Hematopoietic multipotent progenitor cell (in vitro differentiated cells): ENCODE results near the gene LY6G5C. TPM values are rescaled to one million over a fixed set of nuclear protein-coding genes. Genes with fewer than 3 reads are reported as not detected.

Experiments used
- DNase-seq, 3 donors: peaks; one replicate each; pipeline ENCODE4 v3.0.0-alpha.2; 2011 to 2015; ENCODE audit warnings: low read depth in 2 of 3, low spot score in 2 of 3
- total RNA-seq: library from RNA; depleted of rRNA; stranded (reverse); fragments of >200 nt; gene quantifications from one replicate; pipeline ENCODE4 v1.2.3, GENCODE V29; 2012

The LY6G5C gene, protein sequence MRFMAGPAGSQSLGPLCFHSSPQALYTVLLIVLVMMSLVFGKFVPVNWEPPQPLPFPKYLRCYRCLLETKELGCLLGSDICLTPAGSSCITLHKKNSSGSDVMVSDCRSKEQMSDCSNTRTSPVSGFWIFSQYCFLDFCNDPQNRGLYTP
- total RNA-seq = 3.5 TPM

DNA sequence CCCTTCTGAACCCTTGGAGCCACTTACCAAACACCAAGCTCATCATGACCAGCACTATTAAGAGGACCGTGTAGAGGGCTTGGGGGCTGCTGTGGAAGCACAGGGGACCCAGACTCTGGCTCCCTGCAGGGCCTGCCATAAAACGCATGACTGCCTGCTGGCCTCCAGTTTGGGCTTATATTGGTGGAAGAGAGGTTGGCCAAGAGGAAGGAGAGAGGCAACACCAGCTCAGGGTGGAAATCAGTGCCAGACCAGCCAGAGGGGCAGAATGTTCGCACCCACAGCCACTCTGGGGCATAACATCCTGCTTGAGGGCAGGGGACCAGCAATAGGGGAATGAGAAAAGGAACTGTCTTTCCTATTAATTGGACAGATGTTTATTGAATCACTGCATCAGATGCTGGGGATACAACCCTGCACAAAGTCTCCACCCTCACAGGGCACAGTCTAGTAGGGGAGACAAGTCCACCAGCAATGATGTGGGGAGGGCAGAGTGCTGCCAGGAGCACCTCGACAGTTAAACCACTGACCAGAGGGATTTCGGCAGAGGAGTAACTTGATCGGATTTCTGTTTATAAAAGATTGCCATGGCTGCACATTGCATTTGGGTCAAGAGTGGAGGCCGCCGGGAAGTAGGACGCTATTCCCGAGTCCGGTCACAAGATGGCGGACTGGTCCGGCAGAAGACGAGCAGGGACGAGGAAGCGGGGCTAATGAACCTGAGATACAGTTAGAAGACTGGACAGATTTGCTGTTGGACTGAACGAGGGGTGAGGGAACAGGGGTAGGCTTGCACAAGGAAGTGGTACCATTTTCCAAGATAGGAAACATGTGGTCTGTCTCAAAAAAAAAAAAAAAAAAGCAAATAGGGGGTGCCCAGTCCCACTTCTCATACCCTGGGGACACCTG is at the start of gene LY6G5C:
Gene LY6G5C, minus strand, starts transcription at position 842 of the 909 bp plus-strand sequence. Its CDS starts 694 bp downstream, at position 148.
- DNase-seq = peak; percentile 41 to 69 (median 62)

DNA sequence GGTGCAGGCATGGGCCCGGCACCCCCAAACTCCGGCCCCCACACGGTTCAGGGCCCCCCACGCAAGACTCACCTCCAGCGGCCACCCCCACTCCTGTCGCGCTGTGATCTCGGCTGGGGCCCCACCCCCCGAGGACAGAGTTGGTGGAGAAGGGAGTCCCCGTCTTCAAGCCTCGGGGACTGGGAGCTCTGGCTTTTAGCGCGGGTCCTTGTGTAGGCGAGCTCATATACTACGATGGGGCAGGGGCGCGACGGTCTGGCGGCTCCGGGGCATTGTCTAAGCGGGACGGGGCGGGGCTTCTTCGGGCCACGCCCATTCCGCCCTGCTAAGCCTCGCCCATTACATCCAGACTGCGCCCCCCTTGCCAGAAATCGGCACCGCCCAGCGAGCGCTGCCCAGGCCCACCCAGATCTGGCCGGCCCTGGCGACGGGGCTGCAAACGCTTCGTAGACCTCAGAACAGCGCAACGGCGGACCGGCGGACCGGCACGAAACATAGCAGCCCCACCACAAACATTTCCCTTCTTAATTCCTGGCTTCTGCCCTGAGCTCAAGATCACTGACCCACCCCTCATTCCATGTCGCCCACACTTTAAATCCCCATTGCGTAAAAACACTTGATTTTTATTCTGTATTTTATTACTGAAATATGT is 49.2 kb upstream of the LY6G5C start:
- DNase-seq = peak; percentile 47 to 96 (median 92)

DNA sequence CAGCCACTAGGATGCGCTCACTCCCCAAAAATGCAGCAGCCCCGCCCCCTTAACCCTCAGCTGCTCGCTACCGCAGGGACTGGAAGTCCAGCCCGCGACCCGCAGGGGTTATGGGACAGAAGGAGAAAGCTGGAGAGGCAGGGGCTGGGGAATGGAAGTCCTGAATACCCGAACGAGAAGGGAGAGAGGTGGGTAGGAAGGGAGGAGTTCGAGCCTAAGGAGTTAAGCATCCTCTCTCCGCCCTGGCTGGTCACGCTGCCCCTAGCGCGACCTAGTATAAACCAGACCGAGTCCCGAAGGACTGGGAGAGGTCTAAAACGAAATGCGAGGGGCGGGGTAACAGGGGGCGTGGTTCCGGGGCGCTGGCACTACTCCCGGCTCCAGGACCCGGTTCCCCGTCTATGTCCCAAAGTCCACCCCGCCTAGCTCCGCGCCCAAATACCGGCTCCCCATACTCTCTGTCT is 48.7 kb upstream of the LY6G5C start:
- peak; percentile 61 to 92 (median 87) for DNase-seq

DNA sequence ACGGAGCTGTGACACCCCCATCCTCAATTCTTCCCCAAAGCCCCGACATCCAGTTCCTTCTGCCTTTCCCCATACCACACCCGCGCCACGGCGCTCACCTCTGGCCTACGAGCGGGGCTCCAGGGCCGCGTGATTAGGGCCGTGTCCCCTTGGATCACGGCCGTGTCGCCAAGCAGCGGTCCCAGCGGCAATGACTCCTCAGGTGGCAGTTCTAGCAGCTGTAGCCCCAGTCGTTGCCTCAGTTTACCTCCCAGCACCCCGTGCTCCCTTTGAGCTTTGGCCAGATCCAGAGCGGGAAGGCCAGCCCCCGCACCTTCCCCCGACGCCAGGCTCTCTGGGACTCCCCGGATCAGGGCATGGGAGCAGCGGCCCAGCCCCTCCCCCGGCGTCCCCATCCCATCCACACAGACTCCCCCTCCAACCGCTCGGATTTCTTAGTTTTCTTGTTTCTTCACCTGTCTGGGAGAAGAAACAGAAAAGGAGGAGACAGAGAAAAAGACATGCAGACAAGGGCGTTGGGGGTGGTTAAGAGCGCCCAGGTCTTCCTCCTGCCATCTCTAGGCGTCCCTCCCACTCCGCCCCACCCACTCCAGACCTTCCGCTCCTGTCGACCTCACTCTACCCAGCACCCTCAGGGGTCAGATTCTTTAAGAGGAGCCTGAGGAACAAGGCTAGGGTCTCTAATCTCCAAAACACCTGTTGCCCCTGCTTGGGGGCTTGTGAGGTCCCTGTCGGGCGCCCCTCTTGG is 48.1 kb upstream of the LY6G5C start, which contains the start of gene DDAH2:
Gene DDAH2, minus strand, starts transcription at position 533 of the 748 bp plus-strand sequence. Its CDS starts 138 bp downstream, at position 395.
- no peak for DNase-seq

DNA sequence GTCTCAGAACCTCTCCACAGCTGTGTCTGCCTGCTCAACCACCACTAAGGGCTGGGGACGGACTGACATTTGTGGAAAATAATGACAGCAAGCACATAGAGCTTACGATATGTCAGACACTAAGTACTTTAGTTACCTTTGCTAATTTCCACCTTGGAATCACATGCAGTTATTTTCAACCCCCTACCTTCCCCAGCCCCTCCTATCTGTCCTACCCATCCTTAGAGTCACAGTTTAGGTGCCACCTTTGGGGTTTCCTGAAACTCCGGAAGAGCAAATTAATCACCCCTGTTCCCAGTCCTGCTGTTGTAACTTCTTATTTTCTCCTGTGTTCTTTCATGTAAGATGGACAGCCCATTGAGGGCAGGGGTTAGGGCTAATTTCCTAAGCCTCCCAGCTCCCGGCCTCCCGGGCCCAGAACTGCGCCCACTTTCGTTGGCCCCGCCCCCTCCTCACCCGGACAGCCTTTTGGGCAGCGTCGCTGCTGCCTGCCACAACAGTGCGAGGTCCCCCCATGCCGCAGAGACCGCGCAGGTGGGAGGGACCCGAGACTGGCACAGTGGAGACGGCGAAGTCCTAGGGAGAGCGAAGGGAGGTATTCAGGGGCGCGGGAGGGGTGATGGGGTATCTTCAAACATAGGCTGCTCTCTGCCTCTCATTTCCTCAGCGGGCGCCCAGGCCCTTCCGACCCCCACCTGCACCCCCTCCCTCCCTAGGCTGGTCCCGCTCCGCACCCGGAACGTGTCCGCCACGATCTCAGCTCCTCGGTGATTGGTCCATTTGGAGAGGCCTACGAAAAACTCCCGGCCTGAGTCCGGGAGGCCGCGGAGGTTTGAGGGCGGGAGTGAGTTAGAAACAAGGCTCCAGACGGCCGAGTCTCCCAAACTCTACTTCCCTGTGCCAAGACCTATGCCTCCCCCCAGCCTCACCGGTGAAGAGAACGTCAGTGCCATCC is 47.1 kb upstream of the LY6G5C start:
- peak in 1 of 3 donors; percentile 90 for DNase-seq

DNA sequence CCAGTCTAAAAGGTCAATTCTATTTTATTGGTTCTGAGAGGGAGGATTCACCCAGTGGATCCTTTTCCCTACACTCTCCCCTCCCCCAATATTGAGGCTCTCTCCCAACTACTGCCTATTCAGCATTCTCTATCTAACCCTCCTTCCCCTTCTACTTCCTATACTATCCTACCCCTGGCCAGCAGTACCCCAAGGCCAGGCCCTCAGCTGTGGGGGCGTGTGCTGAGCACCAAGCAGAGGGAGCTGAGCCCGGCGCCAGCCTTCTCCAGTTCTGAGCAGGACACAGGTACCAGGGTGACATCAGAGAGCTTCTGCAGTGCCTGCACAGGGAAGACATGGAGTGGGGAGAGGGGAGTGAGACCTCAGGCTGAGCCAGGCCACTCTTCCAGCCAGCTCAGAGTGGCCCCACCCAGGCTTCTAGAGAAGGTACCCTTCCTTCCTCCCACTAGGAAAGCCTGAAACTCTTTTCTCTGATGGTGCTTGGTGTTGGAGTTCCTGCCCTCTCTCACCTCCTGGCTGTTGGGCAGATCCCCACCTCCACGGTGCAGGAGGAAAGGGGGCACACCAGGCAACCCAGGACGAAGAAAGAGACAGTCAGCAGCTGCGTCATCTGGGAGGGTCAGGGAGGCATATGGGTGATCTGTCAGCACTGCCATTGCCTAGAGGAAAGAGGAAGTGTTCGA is 46.3 kb upstream of the LY6G5C start:
- DNase-seq = peak in 1 of 3 donors; percentile 82

DNA sequence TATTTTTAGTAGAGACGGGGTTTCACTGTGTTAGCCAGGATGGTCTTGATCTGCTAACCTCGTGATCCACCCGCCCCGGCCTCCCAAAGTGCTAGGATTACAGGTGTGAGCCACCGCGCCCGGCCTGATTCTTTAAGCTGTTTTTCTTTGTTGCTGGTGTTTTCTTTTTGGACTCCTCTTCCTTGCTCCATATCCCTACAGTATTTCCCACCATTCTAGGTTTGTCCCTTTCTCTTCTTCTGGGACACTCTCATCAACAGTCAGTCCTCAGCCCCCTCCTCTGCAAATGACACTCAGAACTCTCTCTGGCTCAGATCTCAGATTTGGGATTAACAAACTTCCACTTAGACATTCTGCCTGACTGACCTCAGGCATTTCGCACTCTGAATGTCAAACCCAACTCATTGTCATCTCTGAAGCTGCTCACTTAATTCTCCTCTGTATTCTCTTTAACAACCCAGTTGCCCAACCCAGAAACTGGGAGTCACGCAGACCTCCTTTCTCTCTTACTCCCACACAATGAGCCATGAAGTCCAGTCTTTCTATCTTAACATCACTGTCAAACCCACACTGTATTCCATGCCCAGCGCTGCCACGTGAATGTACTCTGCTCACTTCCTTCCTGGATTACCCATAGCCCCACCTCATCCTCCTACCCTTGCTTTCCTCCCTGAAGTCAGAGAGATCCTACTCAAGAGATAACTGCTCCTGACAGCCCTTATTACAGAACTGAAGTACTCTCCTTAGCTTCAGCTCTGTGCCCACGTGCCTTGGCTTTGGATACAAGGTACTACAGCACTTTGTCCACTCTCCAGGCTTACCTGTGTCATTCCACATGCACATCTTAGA is 44.9 kb upstream of the LY6G5C start:
- DNase-seq = peak in 1 of 3 donors; percentile 9

DNA sequence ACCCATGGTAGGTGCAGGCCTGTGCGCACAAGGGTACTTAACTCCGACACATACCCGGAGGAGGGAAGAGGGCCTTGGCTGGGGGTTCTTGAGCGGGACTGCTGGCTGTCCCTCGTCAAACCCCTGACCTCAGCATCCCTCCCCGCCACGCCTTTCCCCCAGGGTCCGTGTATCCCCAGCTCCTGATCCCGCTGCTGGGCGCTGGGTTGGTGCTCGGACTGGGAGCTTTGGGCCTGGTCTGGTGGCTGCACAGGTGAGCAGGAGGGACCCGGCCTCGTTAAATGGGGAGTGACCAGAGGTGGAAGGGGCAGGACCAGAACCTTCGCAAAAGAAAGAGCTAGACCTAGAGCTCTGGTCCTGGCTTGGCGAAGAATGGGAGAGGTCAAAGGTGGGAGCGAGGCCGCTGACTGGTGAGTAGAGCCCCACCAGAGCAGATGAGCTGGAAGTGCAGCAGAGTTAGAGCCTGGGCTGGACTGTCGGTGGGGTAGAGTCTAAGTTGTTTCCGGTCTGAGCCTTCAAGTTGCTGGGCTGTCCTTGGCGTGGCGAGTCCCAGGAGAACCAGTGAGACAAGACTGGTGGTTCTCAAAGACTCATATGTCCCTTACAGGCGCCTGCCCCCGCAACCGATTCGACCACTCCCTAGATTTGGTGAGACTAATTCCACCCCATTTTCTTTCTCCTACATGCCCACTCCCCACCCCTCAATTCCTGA is 43.3 kb upstream of the LY6G5C start:
- DNase-seq = peak in 1 of 3 donors; percentile 14

DNA sequence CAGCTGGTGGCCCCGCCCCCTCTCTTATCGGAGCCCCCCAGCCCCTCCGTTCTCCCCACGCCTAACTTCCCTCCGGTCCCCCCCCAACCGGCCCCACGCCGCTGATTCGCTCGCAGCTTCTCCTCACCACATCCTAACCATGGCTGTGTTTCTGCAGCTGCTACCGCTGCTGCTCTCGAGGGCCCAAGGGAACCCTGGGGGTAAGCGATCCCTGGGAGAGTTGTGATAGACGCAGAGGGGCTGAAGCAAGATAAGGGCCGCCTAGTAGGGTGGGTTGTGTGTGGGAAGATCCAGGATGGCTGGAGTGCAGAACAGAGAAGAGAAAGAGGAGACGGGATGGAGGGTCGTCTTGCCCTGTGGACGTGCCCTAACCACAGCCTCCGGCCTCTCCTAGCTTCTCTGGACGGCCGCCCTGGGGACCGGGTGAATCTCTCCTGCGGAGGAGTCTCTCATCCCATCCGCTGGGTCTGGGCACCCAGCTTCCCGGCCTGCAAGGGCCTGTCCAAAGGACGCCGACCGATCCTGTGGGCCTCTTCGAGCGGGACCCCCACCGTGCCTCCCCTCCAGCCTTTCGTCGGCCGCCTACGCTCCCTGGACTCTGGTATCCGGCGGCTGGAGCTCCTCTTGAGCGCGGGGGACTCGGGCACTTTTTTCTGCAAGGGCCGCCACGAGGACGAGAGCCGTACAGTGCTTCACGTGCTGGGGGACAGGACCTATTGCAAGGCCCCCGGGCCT is 42.5 kb upstream of the LY6G5C start, which contains the start of gene MPIG6B:
Gene MPIG6B, plus strand, starts transcription at position 129 of the 735 bp plus-strand sequence. Its CDS starts 11 bp downstream, at position 140.
- DNase-seq = peak in 2 of 3 donors; percentile 58 to 76

DNA sequence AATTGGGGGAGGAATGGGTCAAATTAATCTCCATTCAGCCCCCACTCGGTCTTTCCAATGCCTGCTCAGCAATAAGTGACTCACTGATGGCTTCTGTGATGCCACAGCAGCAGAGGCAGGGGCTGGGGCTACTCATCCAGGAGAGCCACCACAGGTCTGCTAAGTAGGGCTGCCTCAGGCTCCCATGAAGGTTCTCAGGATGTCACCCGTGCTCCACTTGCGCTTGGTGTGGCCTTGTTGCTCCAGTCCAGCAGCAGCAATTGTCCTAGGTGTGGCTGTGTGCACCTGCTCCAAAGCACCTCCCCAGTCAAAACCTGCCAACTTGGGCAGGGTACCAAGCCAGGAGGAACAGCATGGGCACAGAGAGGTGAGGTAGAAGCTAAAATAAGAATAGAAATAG is 41.3 kb upstream of the LY6G5C start:
- no peak for DNase-seq

DNA sequence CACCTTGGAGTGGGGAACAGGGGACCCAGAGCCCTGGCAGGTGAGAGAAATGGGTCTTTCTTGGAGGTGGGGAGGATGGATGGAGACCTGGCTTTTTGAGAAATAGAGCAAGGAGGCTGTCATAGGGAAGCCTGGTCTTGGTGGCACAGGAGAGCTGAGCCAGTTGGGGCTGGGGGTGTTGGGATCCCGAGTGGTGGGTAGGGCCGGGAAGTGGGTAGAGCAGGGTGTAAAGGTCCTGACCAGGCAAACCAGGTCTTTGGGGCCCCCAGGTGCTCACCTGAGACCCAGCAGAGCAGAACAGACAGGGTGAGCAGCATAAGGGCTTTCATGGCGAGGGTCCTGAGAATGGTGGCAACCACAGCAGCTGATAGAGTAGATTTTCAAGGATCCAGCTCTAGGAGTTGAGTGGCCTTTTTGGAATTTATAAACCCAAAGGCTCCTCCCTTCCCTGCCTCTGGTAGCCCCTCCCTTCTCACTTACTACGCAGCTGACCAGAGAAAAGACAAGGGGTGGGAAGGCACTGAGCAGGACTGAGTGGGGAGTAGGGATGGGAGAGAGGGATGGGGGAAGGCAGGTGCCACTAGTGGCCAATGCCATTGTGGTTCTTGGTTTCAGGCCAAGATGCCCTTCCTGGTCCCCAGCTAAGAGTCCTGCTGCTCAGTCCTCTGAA is 40.6 kb upstream of the LY6G5C start, which contains the start of gene LY6G6C:
Gene LY6G6C, minus strand, starts transcription at position 396 of the 670 bp plus-strand sequence. Its CDS starts 67 bp downstream, at position 329.
- no peak for DNase-seq

DNA sequence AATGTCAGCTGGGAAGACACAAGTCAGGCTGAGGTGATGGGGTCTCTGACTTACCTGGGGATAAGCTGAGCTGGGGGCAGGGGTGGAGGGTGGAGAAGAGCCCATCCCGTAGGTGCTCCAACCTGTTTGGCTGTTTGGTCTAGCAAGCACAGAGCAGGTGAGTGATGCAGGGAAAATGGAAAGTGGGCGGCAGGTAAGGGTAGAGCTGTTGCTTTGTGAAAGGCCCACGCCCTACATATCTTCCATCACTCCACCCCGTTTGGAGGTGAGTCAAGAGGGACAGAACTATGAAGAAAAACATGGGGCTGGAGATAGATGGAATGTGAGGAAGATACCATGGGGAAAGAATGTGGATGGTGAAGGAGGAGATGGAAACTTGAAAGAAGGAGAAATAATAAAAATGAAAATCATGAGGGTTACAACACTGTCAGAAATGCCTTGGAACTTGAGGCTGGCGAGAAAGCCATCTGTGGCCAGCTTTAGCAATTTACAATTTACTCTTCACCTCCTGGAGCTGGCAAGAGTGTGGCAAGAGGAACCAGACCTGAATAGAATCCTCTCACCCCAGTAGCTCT is 39.4 kb upstream of the LY6G5C start:
- no peak for DNase-seq

DNA sequence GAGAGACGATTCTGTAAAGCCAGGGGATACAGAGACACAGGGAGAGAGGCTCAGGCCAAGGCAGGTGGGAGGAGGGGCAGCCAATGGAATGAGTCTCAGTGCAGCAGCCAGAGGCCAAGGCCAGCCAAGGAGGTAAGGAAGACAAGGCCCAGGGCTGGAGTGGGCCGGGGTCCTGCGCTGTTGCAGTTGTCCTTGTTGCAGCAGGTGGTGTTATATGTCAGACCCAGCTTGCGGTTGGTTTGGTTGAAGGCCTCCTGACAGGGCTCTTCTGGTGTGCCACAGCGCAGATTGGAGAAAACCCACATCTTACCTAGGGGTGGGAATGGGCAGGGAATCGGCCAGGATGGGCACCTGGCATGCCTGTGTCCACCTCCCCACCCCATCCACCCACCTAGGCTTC is 38.1 kb upstream of the LY6G5C start:
- no peak for DNase-seq

DNA sequence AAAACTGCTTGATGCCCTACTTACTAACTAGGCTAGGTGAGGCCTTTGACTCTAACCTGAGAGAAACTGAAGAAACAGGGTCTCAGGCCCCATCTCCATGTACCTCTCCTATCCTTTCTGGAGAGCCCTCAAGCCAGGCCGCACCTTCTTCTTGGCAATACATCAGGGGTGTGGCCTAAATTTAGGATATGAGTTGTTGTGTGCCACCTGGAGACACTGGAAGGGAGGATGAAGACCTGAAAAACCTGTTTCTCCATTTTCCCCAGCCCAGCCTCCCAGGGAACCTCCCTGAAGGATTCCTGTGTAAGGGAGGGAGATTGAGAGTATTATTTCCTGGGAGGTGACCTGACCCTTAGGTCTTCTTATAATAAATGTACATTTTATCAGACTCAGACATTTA is 37.4 kb upstream of the LY6G5C start:
- DNase-seq = no peak

DNA sequence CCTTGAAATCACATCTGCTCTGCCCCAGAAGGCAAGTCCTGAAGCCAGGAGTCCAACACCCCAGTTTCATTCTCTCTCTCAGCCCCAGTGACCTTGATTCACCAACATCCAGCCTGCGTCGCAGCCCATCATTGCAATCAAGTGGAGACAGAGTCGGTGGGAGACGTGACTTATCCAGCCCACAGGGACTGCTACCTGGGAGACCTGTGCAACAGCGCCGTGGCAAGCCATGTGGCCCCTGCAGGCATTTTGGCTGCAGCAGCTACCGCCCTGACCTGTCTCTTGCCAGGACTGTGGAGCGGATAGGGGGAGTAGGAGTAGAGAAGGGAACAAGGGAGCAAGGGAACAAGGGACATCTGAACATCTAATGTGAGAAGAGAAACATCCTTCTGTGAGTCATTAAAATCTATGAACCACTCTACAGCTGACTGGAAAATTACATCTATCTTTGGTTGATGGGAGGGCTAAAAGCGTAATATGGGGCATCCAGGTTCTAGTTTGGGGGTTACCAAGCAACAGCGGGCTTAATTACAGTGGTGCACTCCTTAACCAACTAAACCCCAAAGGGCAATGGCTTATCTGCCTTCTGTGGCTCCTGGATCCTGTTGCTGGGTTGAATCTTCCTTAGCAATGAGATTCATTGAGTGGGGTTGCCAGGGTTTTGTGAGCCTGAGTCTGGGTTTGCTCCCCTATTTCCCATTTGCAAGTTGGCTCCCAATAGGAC is 36.8 kb upstream of the LY6G5C start:
- no peak for DNase-seq
